Left lung (tissue), 10 donors: ENCODE results near the gene PAX8. TPM values are rescaled to one million over a fixed set of nuclear protein-coding genes. Genes with fewer than 3 reads are reported as not detected.

ENCODE experiments used
- ATAC-seq: fragments of 200-7000 bp; cut with Tn5 transposase; one replicate; pipeline ENCODE4 v1.9.1; 2020; ENCODE audit warnings: moderate library complexity
- DNase-seq, 4 donors: peaks; one replicate each; pipeline ENCODE4 v3.0.0-alpha.2; 2013 to 2020
- H3K27ac ChIP-seq, 2 donors: fragments of 200-600 bp; sonication (generic) in 1 of 2; one replicate each; pipeline versions ENCODE4 v1.5.0 to v1.8.0; 2020 to 2021
- H3K27me3 ChIP-seq, 2 donors: fragments of 200-600 bp; sonication (generic) in 1 of 2; one replicate each; pipeline versions ENCODE4 v1.5.0 to v1.8.0; 2020 to 2021
- H3K36me3 ChIP-seq, 2 donors: fragments of 200-600 bp; sonication (generic) in 1 of 2; one replicate each; pipeline versions ENCODE4 v1.5.0 to v1.8.0; 2020 to 2021
- H3K4me1 ChIP-seq, 2 donors: fragments of 200-600 bp; one replicate each; pipeline ENCODE4 v1.8.0; 2021
- H3K4me3 ChIP-seq, 2 donors: fragments of 200-600 bp; sonication (generic) in 1 of 2; one replicate each; pipeline versions ENCODE4 v1.5.0 to v1.8.0; 2020 to 2021; ENCODE audit warnings: mild to moderate bottlenecking in 1 of 2
- H3K9me3 ChIP-seq, 2 donors: fragments of 200-600 bp; sonication (generic) in 1 of 2; one replicate each; pipeline versions ENCODE4 v1.5.0 to v1.8.0; 2020 to 2021
- intact Hi-C, 2 donors: fragments of 100-400 bp; cut with DNase I; formaldehyde crosslinking; loops; one replicate each; pipeline versions ENCODE4 v1.11.2 to v1.14.2; 2022
- polyA plus RNA-seq, 6 donors: library from polyadenylated mRNA; unstranded; fragments of 120-200 nt; gene quantifications; one replicate each; pipeline ENCODE4 v1.2.1, GENCODE V29; 2013; ENCODE audit not compliant: insufficient read length in 6 of 6
- total RNA-seq, 2 donors: library from RNA; stranded (reverse); fragmentation: NEBNext Ultra II Directional; extraction: Animal tissue kit (Norgen Biotek cat#: 25700); gene quantifications; one replicate each; pipeline ENCODE4 v1.2.1, GENCODE V29; 2021
- TF ChIP-seq, protein P1 (sequence below), 2 donors: fragments of 200-600 bp; sonication (generic) in 1 of 2; IDR thresholded peaks; one replicate each; pipeline versions ENCODE4 v1.5.0 to v1.8.0; 2021; ENCODE audit warnings: antibody characterized with exemption in 2 of 2
- donor health status: DM: no; HTN: yes; CAD: no.
- donor health status: DM: no; HTN: no; CAD: no.

The PAX8 gene
- total and polyA plus RNA-seq, 8 donors, result 2.6 to 16.8 (median 6.4) TPM

DNA sequence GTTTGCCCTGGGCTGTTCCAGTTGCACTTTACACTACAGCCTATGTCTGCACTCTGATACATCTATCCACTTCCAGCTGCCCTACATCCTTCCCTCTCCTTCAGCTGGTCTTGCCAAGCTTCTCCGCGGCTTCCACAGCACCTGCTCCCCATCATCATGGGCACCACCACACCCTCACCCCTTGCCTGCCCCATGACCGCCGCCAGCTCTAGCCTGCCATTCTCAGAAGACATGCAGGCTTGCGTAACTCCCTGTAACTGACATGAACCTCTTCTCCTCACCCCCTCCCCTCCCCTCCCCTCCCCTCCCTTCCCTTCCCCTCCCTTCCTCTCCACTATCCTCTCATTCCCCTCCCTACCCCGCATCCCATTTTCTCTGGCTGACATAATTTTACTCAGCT is 46.0 kb downstream of the PAX8 start:
- no peaks in the 10 kb centered on the region for H3K27me3 ChIP-seq
- TF ChIP-seq, protein P1, sequence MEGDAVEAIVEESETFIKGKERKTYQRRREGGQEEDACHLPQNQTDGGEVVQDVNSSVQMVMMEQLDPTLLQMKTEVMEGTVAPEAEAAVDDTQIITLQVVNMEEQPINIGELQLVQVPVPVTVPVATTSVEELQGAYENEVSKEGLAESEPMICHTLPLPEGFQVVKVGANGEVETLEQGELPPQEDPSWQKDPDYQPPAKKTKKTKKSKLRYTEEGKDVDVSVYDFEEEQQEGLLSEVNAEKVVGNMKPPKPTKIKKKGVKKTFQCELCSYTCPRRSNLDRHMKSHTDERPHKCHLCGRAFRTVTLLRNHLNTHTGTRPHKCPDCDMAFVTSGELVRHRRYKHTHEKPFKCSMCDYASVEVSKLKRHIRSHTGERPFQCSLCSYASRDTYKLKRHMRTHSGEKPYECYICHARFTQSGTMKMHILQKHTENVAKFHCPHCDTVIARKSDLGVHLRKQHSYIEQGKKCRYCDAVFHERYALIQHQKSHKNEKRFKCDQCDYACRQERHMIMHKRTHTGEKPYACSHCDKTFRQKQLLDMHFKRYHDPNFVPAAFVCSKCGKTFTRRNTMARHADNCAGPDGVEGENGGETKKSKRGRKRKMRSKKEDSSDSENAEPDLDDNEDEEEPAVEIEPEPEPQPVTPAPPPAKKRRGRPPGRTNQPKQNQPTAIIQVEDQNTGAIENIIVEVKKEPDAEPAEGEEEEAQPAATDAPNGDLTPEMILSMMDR (IDR thresholded peaks at IDR 0.05), result no peak
- H3K36me3 ChIP-seq, result no peaks in the 10 kb centered on the region
- no peaks in the 10 kb centered on the region for H3K4me1 ChIP-seq
- ATAC-seq (no peak), DNase-seq (peak in 1 of 4 donors; percentile 73)
- H3K9me3 ChIP-seq, result no peaks in the 10 kb centered on the region
- intact Hi-C loops, result no loop called here
- H3K27ac ChIP-seq, result no peak overlapping the region
- H3K4me3 ChIP-seq, result no peak overlapping the region

DNA sequence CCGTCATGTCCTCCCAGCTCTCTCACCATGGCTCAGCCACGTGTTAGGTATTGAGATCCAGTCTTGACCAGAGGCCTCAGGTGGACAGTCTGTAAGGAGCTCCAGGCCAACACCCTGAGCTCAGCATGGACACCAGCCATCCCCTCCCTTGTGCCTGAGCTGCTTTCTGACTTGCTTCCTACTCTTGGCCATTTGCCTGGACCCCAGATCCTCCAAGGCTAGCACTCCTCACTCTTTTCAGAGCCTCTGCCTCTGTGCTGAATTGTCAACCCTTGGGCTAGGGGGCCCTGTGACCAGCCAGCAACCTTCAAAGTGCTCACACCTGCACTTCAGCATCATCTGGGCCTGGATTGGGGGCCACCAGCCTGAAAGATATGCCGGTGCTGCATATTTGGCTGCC is 46.6 kb downstream of the PAX8 start:
- TF ChIP-seq, protein P1 (IDR thresholded peaks at IDR 0.05), result no peak
- no peaks in the 10 kb centered on the region for H3K9me3 ChIP-seq
- H3K4me1 ChIP-seq, result no peaks in the 10 kb centered on the region
- H3K36me3 ChIP-seq, result no peaks in the 10 kb centered on the region
- DNase-seq, result no peak
- ATAC-seq, result no peak
- no peak overlapping the region for H3K4me3 ChIP-seq
- no peak overlapping the region for H3K27ac ChIP-seq
- no peaks in the 10 kb centered on the region for H3K27me3 ChIP-seq
- intact Hi-C loops, result no loop called here

DNA sequence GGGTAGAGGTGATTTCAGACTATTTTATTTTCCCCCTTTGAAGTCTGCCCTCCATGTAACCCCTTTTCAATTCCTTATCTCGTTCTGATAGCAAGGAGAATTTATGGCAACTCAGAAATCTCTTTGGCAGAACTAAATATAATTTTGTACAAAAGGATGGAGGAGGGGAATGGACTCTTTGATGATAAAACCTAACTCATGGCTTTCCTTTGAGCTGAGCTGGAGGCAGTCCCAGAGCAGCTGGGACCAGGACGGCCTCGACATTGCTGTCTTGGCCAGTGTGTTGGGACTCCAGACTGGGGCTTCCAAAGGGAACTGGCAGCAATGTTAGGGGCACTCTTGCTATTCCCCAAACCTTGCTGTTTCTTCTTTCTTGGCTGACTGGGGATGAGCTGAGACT is 47.7 kb downstream of the PAX8 start:
- no peaks in the 10 kb centered on the region for H3K27me3 ChIP-seq
- no peaks in the 10 kb centered on the region for H3K9me3 ChIP-seq
- H3K4me1 ChIP-seq, result no peaks in the 10 kb centered on the region
- intact Hi-C loops, result no loop called here
- H3K4me3 ChIP-seq, result no peak overlapping the region
- no peaks in the 10 kb centered on the region for H3K36me3 ChIP-seq
- TF ChIP-seq, protein P1 (IDR thresholded peaks at IDR 0.05), result no peak
- H3K27ac ChIP-seq, result no peak overlapping the region
- DNase-seq (no peak), ATAC-seq (no peak)

DNA sequence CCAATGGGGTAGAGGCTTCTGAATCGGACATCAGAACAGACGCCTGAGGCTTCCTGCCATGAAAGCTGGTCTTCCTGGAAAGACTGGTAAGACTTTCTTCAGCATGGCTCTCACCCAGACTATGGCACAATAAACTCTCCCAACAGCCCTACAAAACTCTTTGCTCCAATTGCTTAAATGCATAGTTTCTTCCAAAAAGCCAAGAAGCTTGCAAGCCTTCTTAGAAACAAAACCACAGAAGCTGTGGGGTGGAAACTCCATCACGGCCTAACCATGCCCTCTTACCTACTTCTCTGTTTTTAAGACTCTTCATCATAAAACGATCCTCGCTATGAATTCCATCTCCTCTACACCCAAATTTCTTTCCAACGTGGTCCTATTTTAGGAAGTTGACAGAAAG is 48.2 kb downstream of the PAX8 start:
- H3K4me1 ChIP-seq, result no peaks in the 10 kb centered on the region
- no peaks in the 10 kb centered on the region for H3K9me3 ChIP-seq
- no peak for ATAC-seq
- TF ChIP-seq, protein P1 (IDR thresholded peaks at IDR 0.05), result no peak
- H3K27me3 ChIP-seq, result no peaks in the 10 kb centered on the region
- no peak overlapping the region for H3K4me3 ChIP-seq
- no peak for DNase-seq
- no peaks in the 10 kb centered on the region for H3K36me3 ChIP-seq
- peak overlapping the region in 1 of 2 donors; percentile 18 for H3K27ac ChIP-seq
- intact Hi-C loops, result no loop called here

DNA sequence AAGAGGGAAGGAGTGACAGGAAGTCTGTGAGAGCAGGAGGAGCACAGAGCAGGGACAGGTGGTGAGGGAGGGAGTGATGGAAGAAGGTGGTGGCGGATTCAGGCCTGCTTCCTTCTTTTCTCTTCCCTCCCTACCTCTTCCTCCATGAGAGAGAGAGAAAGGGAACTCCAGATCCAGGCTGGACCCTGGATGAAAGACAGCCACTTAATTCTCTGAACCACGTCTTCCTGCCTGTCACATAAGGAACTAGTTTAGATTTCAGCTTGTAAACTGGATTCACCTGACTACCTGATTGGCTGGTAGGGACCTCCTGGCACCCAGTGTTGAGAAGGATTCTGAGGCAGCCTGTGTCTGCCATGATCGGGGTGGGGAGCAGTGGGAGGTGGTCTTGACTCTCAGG is 48.9 kb downstream of the PAX8 start:
- ATAC-seq (no peak), DNase-seq (no peak)
- Histone ChIP-seq H3K4me1 (no peaks in the 10 kb centered on the region), H3K27ac (peak overlapping the region in 1 of 2 donors; percentile 18), H3K9me3 (no peaks in the 10 kb centered on the region), H3K36me3 (no peaks in the 10 kb centered on the region), H3K4me3 (no peak overlapping the region), H3K27me3 (no peaks in the 10 kb centered on the region)
- intact Hi-C loops, result no loop called here
- TF ChIP-seq, protein P1 (IDR thresholded peaks at IDR 0.05), result no peak
